NCI-H2081 (cell line): ENCODE results near the gene MYCL.

Source experiments
- DNase-seq, 2 experiments: peaks; one replicate each; lab custom pipeline; 2025; lab: John Stamatoyannopoulos, UW

Gene MYCL

GRCh38 chr1:39852876-39853275, 48.8 kb downstream of the MYCL start:
- DNase-seq = no peak

GRCh38 chr1:39852214-39852791, 49.4 kb downstream of the MYCL start:
- DNase-seq = peak in 1 of 2 experiments; percentile 27

- DNase-seq = no peak
Observed at GRCh38 chr1:39850606-39851216, 51.0 kb downstream of the MYCL start.

GRCh38 chr1:39849203-39849602, 52.5 kb downstream of the MYCL start:
- no peak for DNase-seq

- DNase-seq = no peak
Observed at GRCh38 chr1:39847940-39848339, 53.8 kb downstream of the MYCL start.

- no peak for DNase-seq
Observed at GRCh38 chr1:39846796-39847195, 54.9 kb downstream of the MYCL start.

- DNase-seq = peak; percentile 99 to 100
Observed at GRCh38 chr1:39845569-39846566, 55.8 kb downstream of the MYCL start.
